H7 (cell line): Measurements from ENCODE around the gene PWWP2B. TPM values are rescaled to one million over a fixed set of nuclear protein-coding genes. Genes with fewer than 3 reads are reported as not detected.

Experiments
- DNase-seq: peaks from one replicate; pipeline ENCODE4 v3.0.0; 2012
- H3K27me3 ChIP-seq: 2 replicates; pipeline ENCODE4 v1.6.0; 2011; ENCODE audit warnings: mild to moderate bottlenecking, low read length; ENCODE audit not compliant: control insufficient read depth, insufficient read depth
- H3K36me3 ChIP-seq: replicated peaks from 2 replicates; pipeline ENCODE4 v1.5.1; 2011; ENCODE audit warnings: low read length; ENCODE audit not compliant: control insufficient read depth, insufficient read depth
- H3K4me3 ChIP-seq: 2 replicates; pipeline ENCODE4 v1.5.1; 2011; ENCODE audit warnings: low read depth, mild to moderate bottlenecking, control low read depth, low read length, moderate library complexity; ENCODE audit not compliant: insufficient read depth
- total RNA-seq: library from RNA; depleted of rRNA; stranded (reverse); fragments of >200 nt; shearing (Covaris generic); gene quantifications from 2 replicates; pipeline ENCODE4 v1.2.3, GENCODE V29; 2014; rRNA removed

PWWP2B gene
- total RNA-seq, 1 experiment from 2014 or later, result 15.3 TPM

DNA sequence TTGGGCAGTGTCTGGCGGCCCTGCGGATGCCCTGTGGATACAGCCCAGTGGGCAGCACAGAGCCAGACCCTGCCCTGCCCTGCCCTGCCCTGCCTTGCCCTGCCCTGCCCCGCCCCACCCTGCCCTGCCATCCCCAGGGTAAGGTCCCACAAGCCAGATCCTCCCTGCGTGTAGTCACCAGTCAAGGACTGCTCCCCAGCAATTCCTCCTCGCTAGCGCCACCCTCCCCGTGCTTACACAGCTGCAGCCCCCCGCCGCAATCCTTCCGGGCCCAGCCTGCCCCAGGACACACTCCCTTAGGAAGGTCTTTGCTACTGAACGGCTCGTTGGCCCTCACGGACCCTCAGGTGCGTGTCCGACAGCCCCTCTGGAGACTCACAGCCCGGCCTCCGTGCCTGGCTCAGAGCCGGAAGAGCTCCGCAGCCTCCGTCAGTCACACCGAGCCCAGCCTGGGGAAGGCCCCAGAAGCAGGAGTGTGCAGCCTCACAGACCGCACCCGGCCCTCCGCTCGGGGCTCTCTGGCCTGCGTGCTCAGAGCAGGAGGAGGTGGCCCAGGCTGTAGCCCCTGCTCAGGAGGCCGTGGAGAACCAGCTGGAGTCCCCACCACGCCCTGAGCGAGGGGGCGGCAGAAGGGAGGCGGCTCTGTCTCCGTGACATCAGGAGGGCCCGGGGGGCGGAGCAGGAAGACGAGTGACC lies 68.3 kb downstream of the PWWP2B start:
- Histone ChIP-seq H3K27me3 (no peaks in the 10 kb centered on the region), H3K36me3 (no peaks in the 10 kb centered on the region), H3K4me3 (no peak overlapping the region)
- DNase-seq, result peak; percentile 86

DNA sequence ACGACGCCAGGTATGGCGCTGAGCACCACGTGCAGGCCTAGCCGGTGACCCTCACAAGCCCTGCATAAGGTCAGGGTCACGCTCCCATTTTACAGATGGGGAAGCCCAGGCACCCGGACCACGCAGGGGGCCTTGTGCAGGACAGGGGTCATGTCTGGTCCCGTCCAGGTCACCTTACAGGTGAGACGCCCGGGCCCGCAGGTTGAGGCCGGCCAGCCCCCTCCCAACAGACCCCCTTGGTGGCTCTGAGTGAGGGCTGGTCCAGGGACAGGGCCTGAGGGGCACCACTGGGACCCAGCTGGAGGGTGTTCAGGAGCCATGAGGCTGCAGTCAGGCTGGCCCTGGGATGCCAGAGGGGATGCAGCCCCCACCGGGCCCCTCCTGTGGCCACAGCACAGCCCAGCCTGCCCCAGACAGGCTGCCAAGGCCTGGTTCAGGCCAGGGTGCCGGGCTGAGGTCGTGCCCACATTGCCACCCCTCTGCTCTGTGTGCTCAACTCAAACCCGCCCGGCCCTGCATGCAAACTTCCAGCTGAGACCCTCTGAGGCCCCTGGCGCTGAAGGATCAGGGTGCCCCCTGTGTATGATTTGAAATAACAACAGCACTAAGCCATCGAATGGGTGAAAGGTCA lies 69.0 kb downstream of the PWWP2B start:
- no peaks in the 10 kb centered on the region for H3K27me3 ChIP-seq
- DNase-seq, result no peak
- no peaks in the 10 kb centered on the region for H3K36me3 ChIP-seq
- no peak overlapping the region for H3K4me3 ChIP-seq

- no peak overlapping the region for H3K4me3 ChIP-seq
- H3K27me3 ChIP-seq, result no peaks in the 10 kb centered on the region
- H3K36me3 ChIP-seq, result no peaks in the 10 kb centered on the region
- no peak for DNase-seq
Observed at GRCh38 chr10:132466520-132467463, 69.8 kb downstream of the PWWP2B start.

Other genes starting within 250 kb of the PWWP2B start
- gene DPYSL4, start 210.3 kb upstream of the PWWP2B start, total RNA-seq, result 7.6 and 9.1 TPM in 2 replicates
- gene STK32C, start 89.2 kb upstream of the PWWP2B start, total RNA-seq, result 24.9 and 31.4 TPM in 2 replicates
- gene LRRC27, start 65.0 kb upstream of the PWWP2B start, total RNA-seq, result 4.0 and 5.7 TPM in 2 replicates
- gene INPP5A, start 140.6 kb downstream of the PWWP2B start, total RNA-seq, result 21.0 and 29.2 TPM in 2 replicates